GM19351 (cell line): ENCODE results near the gene STAT4.
A peak's percentile ranks its signal among the peaks of the same experiment; 100 is the strongest.

Source experiments
- ATAC-seq: cut with Tn5 transposase; IDR thresholded peaks from one replicate; pipeline ENCODE4 v1.9.1; 2021; ENCODE audit warnings: mild to moderate bottlenecking, moderate library complexity; ENCODE audit not compliant: unreplicated experiment

STAT4 gene

DNA sequence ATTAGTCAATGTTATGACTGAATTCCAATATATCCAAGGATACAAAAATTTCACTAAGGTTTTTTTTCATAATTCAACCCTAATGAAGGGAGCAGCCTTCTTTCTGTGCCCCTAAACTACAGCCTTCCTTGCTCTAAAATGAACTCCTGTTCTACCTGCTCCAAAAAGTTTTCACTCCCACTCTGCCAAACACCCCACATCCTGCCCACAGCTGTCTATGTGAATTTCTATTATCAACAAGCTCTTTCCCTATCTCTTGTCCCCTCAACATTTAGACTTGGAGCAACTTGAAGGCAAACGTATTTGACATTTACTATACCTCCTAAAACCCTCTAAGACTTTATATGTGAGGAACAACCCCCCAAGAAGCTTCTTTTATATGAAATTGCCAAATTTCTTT is 2.5 kb downstream of the STAT4 start:
- no peak for ATAC-seq

DNA sequence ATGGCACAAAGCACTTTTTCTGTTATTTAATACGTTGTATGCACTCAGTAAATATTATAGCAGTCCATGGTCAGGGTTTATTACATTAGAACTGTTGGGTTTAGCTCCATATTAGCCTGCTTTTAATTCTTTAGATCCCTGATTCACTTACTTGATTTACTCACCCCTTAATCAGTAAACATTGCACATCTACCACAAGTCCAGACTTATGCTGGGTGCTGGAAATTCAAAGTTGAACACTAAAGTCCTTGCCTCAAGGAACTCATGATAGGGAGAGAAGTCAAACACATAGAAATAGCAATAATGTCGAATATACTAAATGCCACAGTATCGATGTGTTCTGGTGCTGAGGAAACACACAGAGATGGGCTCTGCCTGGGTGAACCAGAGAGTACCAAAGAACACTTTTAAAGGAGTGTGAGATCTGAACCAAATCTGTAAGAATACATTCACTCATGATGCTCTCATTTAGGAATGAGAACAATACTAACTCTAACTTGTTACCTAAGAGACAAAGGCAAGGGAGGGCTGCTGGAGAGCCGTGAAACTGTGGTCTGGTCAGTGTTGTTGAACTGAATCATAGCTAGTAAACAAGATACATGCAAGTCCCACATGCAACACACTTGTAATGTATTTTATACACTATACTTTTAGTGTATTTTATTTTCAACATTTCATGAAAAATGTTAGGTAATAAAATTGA is 4.9 kb downstream of the STAT4 start:
- ATAC-seq = no peak

DNA sequence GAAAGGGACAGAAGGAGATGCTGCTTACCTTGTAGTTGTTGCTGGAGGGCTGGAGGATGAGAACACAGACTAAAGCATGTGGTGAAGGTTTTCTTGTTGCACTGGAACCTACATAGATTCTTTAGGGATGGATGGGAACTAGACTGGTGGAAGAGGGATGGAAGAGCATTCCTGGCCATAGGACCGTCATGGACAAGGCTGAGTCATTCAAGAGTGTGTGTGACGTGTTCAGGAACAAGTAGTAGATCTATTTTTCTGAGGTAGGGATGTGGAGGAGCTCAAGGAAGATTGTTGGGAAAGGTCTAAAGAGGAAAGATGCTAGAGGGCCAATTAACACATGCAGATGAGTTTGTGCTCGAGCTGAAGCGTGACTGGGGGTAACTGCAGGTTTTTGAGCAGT is 6.6 kb downstream of the STAT4 start:
- ATAC-seq = no peak

DNA sequence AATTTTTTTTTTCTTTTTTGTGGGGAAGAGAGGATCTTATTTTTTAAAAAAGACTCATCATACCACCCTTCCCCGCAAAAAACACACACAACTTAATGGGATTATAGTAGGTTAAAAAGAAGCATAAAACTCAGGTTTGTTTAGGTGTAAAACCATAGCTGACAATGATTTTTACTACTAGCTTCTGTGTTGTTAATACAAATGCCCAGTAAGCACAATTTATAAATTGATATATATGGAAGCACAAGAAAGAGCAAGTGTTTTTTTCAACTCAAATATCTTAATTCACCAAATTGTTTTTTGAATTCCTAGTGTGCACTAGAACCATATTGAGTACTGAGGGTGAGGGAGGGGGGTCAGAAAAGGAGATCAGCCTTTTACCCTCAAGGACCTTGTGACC is 7.0 kb downstream of the STAT4 start:
- ATAC-seq = no peak

DNA sequence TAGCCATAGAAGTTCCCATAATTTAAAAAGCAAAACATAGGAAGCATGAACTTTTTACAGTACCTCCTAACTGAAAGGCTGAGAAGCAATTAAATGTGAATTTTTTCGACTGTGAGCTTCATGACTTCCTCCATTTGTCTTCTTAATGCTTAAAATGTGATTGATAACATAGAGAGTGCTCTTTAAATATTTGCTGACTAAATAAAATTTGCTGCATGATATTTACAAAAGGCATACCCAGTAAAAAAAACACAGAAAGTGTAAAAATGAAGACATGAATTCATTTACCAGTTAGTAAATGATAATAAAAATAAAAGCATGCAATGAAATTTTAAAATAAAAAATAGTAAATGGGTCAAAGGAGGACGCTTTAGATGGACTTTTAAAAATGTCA is 21.9 kb downstream of the STAT4 start:
- ATAC-seq = no peak

DNA sequence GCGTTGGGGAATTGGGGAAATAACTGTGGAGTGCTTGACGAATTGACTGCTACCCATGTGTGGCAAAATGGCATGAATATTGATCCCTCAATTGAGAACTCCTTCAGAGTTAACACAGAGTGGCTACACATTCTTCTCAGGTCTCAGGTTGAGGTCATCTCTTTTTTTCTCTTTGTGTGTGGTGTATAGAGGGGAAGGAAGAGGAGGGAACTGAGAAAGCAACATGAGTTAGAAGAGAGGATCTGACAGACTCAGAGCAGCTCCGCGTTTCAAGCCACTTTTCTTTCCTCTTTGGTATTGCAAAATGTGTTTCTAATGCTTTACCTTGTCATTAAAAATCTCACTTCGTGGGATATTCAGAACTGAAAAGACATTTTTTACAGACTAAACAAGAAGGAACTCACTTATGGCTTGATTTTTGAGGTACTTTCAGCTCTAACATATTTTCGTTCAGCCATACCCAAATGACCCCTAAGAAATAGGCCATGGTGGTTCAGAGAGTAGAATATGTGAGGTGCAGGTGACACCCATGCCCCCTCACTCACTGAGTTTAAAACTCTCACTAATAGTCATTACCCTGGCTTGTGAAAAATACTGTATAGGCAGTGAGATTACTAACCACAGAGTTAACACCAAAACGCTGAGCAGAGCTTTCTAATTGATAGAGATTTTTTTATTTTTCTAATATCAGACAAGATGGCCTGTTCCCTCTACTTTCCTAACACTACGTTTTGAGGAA is 22.5 kb downstream of the STAT4 start:
- peak; percentile 96 for ATAC-seq

DNA sequence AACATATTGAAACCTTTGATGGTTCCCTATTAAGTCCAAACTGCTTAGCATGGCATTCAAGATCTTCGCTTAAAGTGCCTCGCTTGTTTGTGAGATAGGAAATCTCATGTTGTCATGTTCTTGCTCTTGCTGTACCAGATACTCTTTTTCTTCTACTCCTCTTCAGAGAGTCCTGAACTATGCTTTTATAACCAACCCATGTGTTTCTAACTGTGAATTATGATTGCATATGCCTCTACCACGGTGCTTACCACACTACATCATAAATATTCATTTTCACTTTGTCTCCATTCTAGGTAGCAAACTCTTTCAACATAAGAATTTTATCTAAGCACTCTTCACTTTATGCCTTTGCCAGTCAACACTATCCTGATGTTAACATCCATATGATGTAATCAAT is 23.6 kb downstream of the STAT4 start:
- no peak for ATAC-seq

DNA sequence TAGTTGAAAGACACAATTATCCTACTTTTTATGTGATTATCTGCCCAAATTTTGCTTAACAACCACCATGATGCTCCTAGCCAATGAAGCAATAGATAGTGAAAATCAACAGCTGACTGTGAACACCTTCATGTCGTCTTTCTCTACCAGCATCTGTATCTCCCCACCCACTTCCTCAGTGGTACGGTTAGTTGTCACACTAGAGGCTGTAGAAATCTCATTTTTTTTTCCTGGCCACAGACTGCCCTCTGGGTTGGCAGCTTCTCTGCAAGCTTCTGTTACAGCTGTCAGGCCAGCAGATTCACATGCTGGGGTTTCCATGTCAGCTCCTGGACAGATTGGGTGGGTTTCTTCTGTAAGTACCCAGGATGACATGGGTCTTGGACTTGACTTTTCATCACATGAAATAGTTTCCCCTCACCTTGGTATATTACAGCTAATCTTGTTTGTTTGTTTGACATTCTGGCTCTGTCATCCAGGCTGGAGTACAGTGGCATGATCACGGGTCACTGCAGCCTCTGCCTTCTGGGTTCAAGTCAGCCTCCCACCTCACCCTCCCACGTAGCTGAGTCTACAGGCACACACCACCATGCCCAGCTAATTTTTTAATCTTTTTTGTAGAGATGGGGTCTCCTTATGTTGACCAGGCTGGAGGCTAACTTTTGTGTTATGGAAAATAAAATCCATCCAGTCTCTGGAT is 24.3 kb downstream of the STAT4 start:
- ATAC-seq = no peak

DNA sequence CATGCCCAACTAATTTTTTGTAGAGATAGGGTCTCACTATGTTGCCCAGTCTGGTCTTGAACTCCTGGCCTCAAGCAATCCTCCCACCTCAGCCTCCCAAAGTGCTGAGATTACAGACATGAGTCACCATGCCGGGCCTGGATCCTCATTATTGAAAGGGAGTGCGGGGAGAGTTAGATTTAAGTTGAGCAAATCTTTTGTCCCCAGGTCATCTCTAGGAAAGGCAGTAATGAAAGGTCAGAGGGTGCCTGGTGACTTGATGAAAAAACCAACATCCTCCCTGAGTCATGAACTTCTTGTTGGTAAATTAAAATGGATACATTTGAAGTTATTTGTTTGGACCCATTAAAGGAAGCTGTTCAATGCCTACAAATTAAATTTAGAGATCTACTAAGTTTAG is 25.1 kb downstream of the STAT4 start:
- ATAC-seq = no peak

DNA sequence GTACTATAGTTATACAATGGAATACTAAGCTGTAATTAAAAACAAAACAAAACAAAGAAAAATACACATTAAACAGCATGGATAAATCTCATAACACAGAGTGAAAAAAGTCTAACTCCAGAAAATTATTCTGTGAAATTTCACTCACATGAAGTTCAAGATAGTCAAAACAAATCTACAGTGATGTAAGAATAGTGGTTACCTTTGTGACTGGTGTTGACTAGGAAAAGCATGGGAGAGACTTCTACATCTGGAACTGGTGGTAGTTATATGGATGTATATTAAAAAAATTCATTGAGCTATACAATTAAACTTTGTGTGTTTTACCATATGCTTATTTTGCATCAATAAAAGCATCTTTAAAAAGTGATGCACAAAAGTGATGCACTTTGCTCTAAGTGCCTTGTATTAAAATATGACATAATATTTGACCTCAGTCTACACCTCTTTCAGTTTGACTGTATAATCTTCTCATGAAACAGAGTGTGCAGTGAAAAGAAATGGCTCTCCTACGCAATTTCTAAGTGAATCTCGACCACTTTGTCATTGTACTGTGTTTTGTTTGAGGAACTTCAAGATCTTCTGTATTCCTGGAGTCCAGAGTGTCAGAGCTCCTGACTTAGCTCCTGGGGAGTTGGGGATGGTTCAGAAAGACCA is 28.0 kb downstream of the STAT4 start:
- peak; percentile 94 for ATAC-seq

DNA sequence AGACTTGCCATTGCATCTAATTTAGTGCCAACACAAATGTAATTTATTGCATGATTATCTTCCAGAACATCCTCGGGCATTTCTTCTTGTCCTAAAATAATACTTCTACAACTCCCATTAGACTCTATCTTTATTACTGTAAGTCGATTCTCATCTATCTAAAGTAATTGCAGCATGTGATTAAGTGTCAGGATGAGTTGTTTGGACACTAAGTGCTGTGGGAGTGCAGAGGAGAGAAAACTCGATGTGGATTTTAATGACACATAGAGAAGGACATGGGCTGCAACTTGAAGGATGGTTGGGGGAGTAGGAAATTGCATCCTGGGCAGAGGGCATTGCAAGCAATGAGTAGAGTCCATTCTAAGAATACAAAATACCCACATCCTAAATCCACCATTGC is 33.5 kb downstream of the STAT4 start:
- ATAC-seq = no peak

DNA sequence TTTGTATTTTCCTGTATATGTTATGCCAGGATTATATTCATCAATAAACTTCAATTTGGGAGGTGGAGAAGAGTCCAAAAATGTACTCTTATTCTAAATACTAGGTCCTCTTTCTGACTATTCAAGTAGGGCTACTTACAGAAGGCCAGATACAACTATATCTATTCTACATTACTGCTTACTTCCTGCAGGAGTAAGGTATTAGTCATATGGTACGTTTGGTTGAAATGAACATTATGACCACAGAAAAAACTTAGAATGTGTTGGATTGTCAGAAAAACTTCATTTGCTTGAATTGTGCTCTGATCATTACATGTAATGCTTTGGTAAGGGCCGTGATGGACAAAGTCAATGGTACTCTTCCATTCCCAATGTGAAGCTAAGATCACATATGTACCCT is 35.0 kb downstream of the STAT4 start:
- peak; percentile 49 for ATAC-seq

DNA sequence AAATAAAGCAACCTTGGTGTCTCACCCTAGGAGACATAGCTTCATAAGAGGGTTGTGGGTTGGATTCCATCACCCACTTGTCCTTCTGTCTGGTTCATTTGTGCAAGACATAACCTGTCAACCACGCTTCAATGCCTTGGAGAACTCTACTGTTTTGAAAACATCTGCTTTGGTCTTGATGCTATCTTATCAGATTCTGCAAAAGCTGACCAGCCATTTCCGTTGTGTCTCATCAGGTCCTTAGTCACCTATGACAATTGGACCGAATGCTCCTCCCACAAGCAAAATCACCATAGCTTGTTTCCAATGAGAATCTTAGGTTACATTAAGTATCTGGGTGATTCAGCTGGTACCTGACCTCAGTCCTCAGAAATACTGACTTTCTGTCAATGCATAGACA is 35.4 kb downstream of the STAT4 start:
- ATAC-seq = peak; percentile 58

DNA sequence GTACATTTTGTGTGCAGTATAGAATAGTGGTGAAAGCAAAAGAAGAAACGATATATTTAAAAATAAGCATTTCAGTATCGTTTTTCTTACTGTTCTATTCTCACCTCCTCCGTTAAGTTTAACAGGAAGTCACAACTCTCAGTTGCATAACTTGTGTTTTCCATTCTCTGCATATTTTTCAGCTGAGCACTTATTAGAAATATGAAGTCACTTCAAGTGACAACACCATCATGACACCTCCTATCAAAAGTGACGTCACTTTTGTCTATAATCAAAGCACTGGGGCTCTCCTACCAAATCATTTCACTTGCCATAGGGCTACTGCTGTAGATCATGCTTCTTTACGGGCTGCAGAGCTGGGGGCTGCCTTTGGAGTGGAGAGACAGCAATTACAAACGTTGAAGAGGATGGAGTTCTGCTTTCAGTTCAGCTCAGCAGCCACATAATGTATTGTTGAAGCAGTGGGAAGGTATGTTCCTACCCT is 36.3 kb downstream of the STAT4 start:
- peak; percentile 63 for ATAC-seq

DNA sequence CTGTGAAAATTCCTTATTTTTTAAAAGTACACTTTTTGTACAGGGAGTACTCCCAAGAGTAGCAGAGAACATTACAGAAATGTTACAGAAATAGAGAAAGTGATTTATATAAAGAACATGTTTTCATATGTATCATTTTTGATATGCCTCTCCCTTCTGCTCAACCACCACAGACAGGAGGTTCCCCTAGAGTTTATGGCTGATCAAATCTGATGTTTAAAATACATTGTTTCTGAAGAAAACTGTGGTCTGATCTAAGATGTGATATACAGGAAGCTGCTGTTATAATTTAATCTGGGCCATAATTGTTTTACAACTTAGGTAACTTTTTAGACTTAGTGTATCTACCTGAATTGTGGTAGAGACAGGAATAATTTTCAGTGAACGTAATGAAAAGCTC is 37.0 kb downstream of the STAT4 start:
- no peak for ATAC-seq

DNA sequence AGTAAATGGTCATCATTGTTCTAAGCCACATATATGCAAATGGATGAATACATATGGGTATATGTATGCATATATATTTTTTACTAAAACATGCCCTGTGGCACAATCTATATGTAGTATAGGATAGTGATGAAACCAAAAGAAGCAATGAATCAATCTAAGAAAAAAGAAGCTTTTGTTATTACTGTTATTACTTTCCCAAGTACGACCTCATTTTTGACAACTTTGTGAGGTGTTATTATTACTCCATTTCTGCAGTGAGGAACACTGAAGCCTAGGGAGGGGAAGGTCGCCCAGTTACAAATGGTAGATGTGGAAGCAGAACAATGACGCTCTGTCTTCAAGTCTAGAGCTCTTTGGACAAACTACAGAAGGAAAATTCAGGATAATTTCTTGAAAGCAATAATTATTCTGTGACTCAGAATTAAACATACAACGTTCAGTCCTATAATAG is 38.3 kb downstream of the STAT4 start:
- no peak for ATAC-seq

DNA sequence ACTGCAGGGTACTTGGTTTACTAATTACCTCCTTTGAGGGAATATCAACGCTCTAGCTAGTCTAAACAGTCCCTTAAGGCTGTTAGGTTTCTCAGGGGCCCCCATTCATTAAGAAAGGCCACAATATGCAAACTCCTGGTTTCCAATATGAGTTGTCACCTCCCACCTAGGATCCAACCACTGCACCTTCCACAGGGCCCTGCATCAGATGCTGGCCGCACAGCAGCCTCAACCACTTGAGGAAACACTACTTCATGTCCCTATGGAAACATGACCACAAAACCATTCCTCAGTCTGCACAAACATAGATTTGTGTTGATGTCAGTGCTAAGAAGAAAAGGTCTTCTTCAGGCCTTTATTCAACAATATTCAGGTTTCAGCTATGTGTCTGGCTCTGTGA is 40.9 kb downstream of the STAT4 start:
- ATAC-seq = peak; percentile 51

DNA sequence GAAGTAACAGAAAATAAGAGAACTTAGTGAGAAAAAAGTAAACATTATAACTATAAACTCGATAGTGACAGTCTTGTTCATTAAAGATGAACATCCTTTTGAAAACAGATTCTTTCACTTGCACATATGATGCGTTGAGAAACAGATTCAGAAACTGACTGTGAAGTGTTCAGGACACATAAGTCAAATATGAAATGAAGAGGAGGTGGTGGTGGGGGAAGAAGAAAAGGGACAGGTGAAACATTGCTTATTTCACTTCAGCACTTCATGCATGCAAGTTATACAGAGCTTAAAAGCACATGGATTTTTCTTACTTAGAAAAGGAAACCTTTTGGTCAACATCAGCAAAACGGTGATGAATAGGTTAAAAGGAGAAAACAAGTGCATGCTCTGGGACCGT is 42.5 kb downstream of the STAT4 start:
- no peak for ATAC-seq

DNA sequence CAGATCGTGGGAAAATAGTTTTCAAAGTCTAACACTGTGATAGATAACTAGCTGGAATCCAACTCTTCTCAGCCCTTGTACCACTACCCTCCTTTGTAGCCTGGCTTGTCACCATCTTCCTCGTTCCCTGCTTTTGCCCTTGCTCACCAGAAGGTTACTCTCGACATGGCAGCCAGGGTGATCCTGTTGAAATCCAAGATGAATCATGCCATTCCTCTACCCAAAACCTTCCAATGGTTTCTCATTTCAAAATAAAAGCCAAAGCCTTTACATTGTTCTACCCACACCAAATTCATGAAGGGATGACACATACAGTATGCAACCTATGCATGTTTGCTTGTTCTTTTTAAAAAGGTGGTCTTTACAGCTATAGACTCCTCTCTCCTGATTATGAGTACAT is 45.7 kb downstream of the STAT4 start:
- ATAC-seq = no peak

DNA sequence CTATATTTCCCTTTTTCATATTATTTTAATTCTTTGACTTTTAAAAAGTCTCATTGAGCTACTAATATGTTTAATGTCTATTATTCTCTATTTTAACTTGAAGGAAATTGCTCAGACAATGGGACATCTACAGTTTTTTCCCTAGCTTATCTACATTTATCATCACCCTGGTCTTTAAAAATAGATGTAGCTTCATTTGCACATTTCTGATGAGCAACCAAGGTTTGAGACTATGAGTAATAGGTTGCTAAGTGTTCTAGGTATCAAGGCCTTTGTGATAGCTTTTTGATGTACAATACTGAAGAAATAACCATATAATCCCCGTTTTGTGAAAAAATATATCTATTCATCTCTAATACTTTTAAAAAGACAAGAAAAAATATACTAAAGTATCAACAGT is 47.0 kb downstream of the STAT4 start:
- ATAC-seq = no peak

DNA sequence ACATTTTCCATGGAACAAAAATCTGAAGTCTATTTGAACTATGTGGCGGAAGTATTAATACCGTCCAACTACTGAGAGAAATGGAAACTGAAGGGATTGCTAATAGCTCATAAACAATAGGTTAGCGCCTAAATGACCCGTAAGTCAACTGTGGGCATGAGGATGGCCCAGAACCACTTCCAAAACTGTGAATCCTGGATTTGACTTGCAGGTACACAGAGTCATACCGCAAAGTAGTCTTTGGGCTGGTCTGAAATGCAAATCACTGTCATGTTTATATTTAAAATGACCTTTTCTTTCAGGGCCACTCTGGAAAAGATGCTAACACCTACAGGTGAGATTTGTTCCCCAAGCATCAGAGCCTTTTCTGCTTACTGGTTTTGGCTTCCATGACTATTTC is 50.6 kb downstream of the STAT4 start:
- no peak for ATAC-seq
